Ascending aorta (tissue), 2 donors: ENCODE data around the gene SPDYE4. TPM values are rescaled to one million over a fixed set of nuclear protein-coding genes. Genes with fewer than 3 reads are reported as not detected.

Experiments used
- DNase-seq, 2 donors: peaks; one replicate each; pipeline ENCODE4 v3.0.0-alpha.2; 2019; ENCODE audit warnings: low spot score in 2 of 2
- H3K27ac ChIP-seq, 2 donors: fragments of 200-600 bp; sonication (generic); one replicate each; pipeline ENCODE4 v1.5.1; 2016 to 2017; ENCODE audit warnings: mild to moderate bottlenecking in 1 of 2
- H3K27me3 ChIP-seq: fragments of 200-600 bp; sonication (generic); one replicate; pipeline ENCODE4 v1.5.1; 2017
- H3K36me3 ChIP-seq, 2 donors: fragments of 200-600 bp; sonication (generic); one replicate each; pipeline ENCODE4 v1.5.1; 2016
- H3K4me1 ChIP-seq, 2 donors: fragments of 200-600 bp; sonication (generic); one replicate each; pipeline ENCODE4 v1.5.1; 2016 to 2017; ENCODE audit warnings: mild to moderate bottlenecking in 1 of 2
- H3K4me3 ChIP-seq, 2 donors: fragments of 200-600 bp; sonication (generic); one replicate each; pipeline ENCODE4 v1.5.1; 2016 to 2017; ENCODE audit warnings: mild to moderate bottlenecking in 1 of 2
- H3K9me3 ChIP-seq, 2 donors: fragments of 200-600 bp; sonication (generic); one replicate each; pipeline ENCODE4 v1.5.1; 2016
- CTCF ChIP-seq, 3 experiments: fragments of 200-600 bp in 2 of 3; fragments of 450-650 bp in 1 of 3; sonication (generic) in 2 of 3; IDR thresholded peaks; one replicate each; pipeline ENCODE4 v1.5.1; 2016 to 2019; ENCODE audit warnings: antibody characterized with exemption in 3 of 3, mild to moderate bottlenecking in 1 of 3, moderate library complexity in 1 of 3
- intact Hi-C: fragments of 100-400 bp; cut with DNase I; formaldehyde crosslinking; loops from one replicate; pipeline ENCODE4 v1.15.1; 2023
- total RNA-seq: library from RNA; depleted of rRNA; stranded (reverse); fragments of >200 nt; gene quantifications from one replicate; pipeline ENCODE4 v1.1.0, GENCODE V29; 2016

SPDYE4 gene
- total RNA-seq, 1 donor from 2014 or later = not detected

- peak overlapping the region in 1 of 2 donors; percentile 84 for H3K27ac ChIP-seq
- no peak for DNase-seq
- peaks cover 4 to 12% of the 10 kb centered on the region in 2 donors for H3K4me1 ChIP-seq
- H3K27me3 ChIP-seq = no peaks in the 10 kb centered on the region
- intact Hi-C loops = loop anchor here (2.0 to 5.0 kb wide), 5 partner anchors 100 to 337 kb away; partner anchors contain the start of gene MYH10
- H3K4me3 ChIP-seq = no peak overlapping the region
- no peaks in the 10 kb centered on the region for H3K9me3 ChIP-seq
- no peaks in the 10 kb centered on the region for H3K36me3 ChIP-seq
- TF ChIP-seq CTCF (IDR thresholded peaks at IDR 0.05) = no peak
These were observed 10.6 kb downstream of the SPDYE4 start for GRCh38 chr17:8747742-8748141.

- Histone ChIP-seq H3K9me3 (no peaks in the 10 kb centered on the region), H3K27me3 (no peaks in the 10 kb centered on the region), H3K4me1 (peaks cover 4 to 12% of the 10 kb centered on the region in 2 donors), H3K27ac (peak overlapping the region; percentile 80 to 84), H3K4me3 (peak overlapping the region; percentile 61 to 77), H3K36me3 (no peaks in the 10 kb centered on the region)
- no peak for DNase-seq
- intact Hi-C loops = loop anchor here (2.0 to 5.0 kb wide), 5 partner anchors 99 to 336 kb away; partner anchors contain the start of gene MYH10
- TF ChIP-seq CTCF (IDR thresholded peaks at IDR 0.05) = no peak
These were observed 11.7 kb downstream of the SPDYE4 start for GRCh38 chr17:8746501-8747236.

GRCh38 chr17:8745586-8746500 is 12.5 kb downstream of the SPDYE4 start:
- Histone ChIP-seq H3K27me3 (no peaks in the 10 kb centered on the region), H3K27ac (peak overlapping the region; percentile 80 to 84), H3K4me3 (peak overlapping the region; percentile 61 to 77), H3K9me3 (no peaks in the 10 kb centered on the region), H3K36me3 (no peaks in the 10 kb centered on the region), H3K4me1 (peaks cover 4 to 12% of the 10 kb centered on the region in 2 donors)
- peak; percentile 30 to 87 for DNase-seq
- intact Hi-C loops = loop anchor here (2.0 to 5.0 kb wide), 6 partner anchors 71 to 335 kb away; partner anchors contain the start of gene MYH10
- peak; percentile 92 to 100 (median 95) for TF ChIP-seq CTCF (IDR thresholded peaks at IDR 0.05)

- Histone ChIP-seq H3K36me3 (no peaks in the 10 kb centered on the region), H3K4me3 (no peak overlapping the region), H3K27me3 (no peaks in the 10 kb centered on the region), H3K27ac (peak overlapping the region; percentile 80 to 84), H3K9me3 (no peaks in the 10 kb centered on the region), H3K4me1 (peaks cover 4 to 12% of the 10 kb centered on the region in 2 donors)
- peak in 1 of 2 donors; percentile 69 for DNase-seq
- no peak for TF ChIP-seq CTCF (IDR thresholded peaks at IDR 0.05)
- intact Hi-C loops = loop anchor here (2.0 to 5.0 kb wide), 2 partner anchors 37 to 69 kb away; no protein-coding TSS in a partner anchor
These were observed 14.1 kb downstream of the SPDYE4 start for GRCh38 chr17:8744086-8744785.

- TF ChIP-seq CTCF (IDR thresholded peaks at IDR 0.05) = no peak
- no peak for DNase-seq
- Histone ChIP-seq H3K27me3 (no peaks in the 10 kb centered on the region), H3K4me1 (peaks cover 4 to 12% of the 10 kb centered on the region in 2 donors), H3K36me3 (no peaks in the 10 kb centered on the region), H3K4me3 (no peak overlapping the region), H3K9me3 (no peaks in the 10 kb centered on the region), H3K27ac (peak overlapping the region; percentile 80 to 84)
- intact Hi-C loops = loop anchor here (5.0 kb wide), 1 partner anchor 36 kb away; no protein-coding TSS in a partner anchor
These were observed 15.5 kb downstream of the SPDYE4 start for GRCh38 chr17:8742819-8743218.
